SK-N-SH treated with all-trans-retinoic acid at 6 μM for 48 hours (cell line): ENCODE measurements around the gene SEPTIN5.

Experiments used
- OSR1 ChIP-seq: fragments of 250-450 bp; sonication (Bioruptor Pico); IDR thresholded peaks from 2 replicates; pipeline ENCODE4 v1.8.0; 2022; ENCODE audit warnings: moderate library complexity, mild to moderate bottlenecking, inconsistent platforms
- PATZ1 ChIP-seq: fragments of 250-450 bp; sonication (Bioruptor Pico); IDR thresholded peaks from 2 replicates; pipeline ENCODE4 v1.8.0; 2020; ENCODE audit warnings: mild to moderate bottlenecking, moderate library complexity, borderline replicate concordance
- ZFP30 ChIP-seq: fragments of 450-650 bp; formaldehyde crosslinking; IDR thresholded peaks from 2 replicates; pipeline ENCODE4 v1.5.0; 2022; ENCODE audit warnings: mild to moderate bottlenecking, moderate library complexity
- TF ChIP-seq, protein P1 (sequence below): fragments of 250-450 bp; sonication (Bioruptor Pico); IDR thresholded peaks from 2 replicates; pipeline ENCODE4 v1.5.0; 2020; ENCODE audit warnings: mild to moderate bottlenecking, moderate library complexity
- TF ChIP-seq, protein P2 (sequence below): fragments of 250-450 bp; sonication (Bioruptor Pico); IDR thresholded peaks from 2 replicates; pipeline ENCODE4 v1.5.1; 2020; ENCODE audit warnings: low read depth, mild to moderate bottlenecking, moderate library complexity

- TF ChIP-seq ZFP30 (CRISPR knock-in tag) (no peak), PATZ1 (CRISPR knock-in tag) (no peak), OSR1 (CRISPR knock-in tag) (no peak)
- TF ChIP-seq, protein P1, sequence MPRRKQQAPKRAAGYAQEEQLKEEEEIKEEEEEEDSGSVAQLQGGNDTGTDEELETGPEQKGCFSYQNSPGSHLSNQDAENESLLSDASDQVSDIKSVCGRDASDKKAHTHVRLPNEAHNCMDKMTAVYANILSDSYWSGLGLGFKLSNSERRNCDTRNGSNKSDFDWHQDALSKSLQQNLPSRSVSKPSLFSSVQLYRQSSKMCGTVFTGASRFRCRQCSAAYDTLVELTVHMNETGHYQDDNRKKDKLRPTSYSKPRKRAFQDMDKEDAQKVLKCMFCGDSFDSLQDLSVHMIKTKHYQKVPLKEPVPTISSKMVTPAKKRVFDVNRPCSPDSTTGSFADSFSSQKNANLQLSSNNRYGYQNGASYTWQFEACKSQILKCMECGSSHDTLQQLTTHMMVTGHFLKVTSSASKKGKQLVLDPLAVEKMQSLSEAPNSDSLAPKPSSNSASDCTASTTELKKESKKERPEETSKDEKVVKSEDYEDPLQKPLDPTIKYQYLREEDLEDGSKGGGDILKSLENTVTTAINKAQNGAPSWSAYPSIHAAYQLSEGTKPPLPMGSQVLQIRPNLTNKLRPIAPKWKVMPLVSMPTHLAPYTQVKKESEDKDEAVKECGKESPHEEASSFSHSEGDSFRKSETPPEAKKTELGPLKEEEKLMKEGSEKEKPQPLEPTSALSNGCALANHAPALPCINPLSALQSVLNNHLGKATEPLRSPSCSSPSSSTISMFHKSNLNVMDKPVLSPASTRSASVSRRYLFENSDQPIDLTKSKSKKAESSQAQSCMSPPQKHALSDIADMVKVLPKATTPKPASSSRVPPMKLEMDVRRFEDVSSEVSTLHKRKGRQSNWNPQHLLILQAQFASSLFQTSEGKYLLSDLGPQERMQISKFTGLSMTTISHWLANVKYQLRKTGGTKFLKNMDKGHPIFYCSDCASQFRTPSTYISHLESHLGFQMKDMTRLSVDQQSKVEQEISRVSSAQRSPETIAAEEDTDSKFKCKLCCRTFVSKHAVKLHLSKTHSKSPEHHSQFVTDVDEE (CRISPR knock-in tag), result no peak
- TF ChIP-seq, protein P2, sequence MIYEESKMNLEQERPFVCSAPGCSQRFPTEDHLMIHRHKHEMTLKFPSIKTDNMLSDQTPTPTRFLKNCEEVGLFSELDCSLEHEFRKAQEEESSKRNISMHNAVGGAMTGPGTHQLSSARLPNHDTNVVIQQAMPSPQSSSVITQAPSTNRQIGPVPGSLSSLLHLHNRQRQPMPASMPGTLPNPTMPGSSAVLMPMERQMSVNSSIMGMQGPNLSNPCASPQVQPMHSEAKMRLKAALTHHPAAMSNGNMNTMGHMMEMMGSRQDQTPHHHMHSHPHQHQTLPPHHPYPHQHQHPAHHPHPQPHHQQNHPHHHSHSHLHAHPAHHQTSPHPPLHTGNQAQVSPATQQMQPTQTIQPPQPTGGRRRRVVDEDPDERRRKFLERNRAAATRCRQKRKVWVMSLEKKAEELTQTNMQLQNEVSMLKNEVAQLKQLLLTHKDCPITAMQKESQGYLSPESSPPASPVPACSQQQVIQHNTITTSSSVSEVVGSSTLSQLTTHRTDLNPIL, result no peak
Measured at GRCh38 chr22:19750507-19751490, 36.5 kb downstream of the SEPTIN5 start.
